Stimulated activated naive CD8-positive, alpha-beta T cell treated with anti-CD3 and anti-CD28 coated beads, Interleukin-15, Interleukin-2, amounts not matched to agents 100 U/mL and 50 U/mL, for 24 hours (primary cell): ENCODE results near the gene VOPP1.
"Not testable (repeated sequence)": the region's sequence is repeated elsewhere in the genome, so short reads cannot be mapped to it uniquely, and the experiment has no call there.

Experiments
- ATAC-seq: fragments of 150-1000 bp; cut with Tn5 transposase; one replicate; pipeline ENCODE4 v1.10.0; 2021
- DNase-seq: peaks from one replicate; pipeline ENCODE4 v3.0.0; 2021

Gene VOPP1

GRCh38 chr7:55582656-55583055 is 10.4 kb upstream of the VOPP1 start:
- ATAC-seq, DNase-seq: not testable (repeated sequence)

- ATAC-seq (no peak), DNase-seq (no peak)
Observed at GRCh38 chr7:55576753-55577152, 4.5 kb upstream of the VOPP1 start.

- no peak for ATAC-seq
- no peak for DNase-seq
Observed at GRCh38 chr7:55575733-55576132, 3.4 kb upstream of the VOPP1 start.

GRCh38 chr7:55575098-55575497 is 2.8 kb upstream of the VOPP1 start:
- ATAC-seq (no peak), DNase-seq (no peak)

- ATAC-seq (no peak), DNase-seq (no peak)
Observed at GRCh38 chr7:55574051-55574717, 1.9 kb upstream of the VOPP1 start.

- ATAC-seq = no peak
- no peak for DNase-seq
Observed at GRCh38 chr7:55573234-55573900, 1.1 kb upstream of the VOPP1 start.

- ATAC-seq = peak; percentile 25
- DNase-seq = peak; percentile 76
Observed at GRCh38 chr7:55571511-55572377, 558 bp downstream of the VOPP1 start.

GRCh38 chr7:55570939-55571338 is 1.4 kb downstream of the VOPP1 start:
- ATAC-seq (no peak), DNase-seq (no peak)

GRCh38 chr7:55570218-55570873 is 2.0 kb downstream of the VOPP1 start:
- DNase-seq = no peak
- ATAC-seq = peak; percentile 41

GRCh38 chr7:55569797-55570196 is 2.5 kb downstream of the VOPP1 start:
- DNase-seq (peak; percentile 62), ATAC-seq (peak; percentile 57)

GRCh38 chr7:55569269-55569663 is 3.0 kb downstream of the VOPP1 start:
- no peak for ATAC-seq

GRCh38 chr7:55568613-55569268 is 3.6 kb downstream of the VOPP1 start:
- DNase-seq = no peak
- no peak for ATAC-seq

More at GRCh38 chr7:55569269-55569663, 3.0 kb downstream of the VOPP1 start:
- DNase-seq = no peak

GRCh38 chr7:55567571-55567970 is 4.7 kb downstream of the VOPP1 start:
- ATAC-seq (no peak), DNase-seq (peak; percentile 31)

- no peak for DNase-seq
- no peak for ATAC-seq
Observed at GRCh38 chr7:55565681-55566080, 6.6 kb downstream of the VOPP1 start.

GRCh38 chr7:55563596-55564325 is 8.5 kb downstream of the VOPP1 start:
- ATAC-seq (no peak), DNase-seq (no peak)

GRCh38 chr7:55561690-55562089 is 10.6 kb downstream of the VOPP1 start:
- ATAC-seq (no peak), DNase-seq (no peak)

GRCh38 chr7:55558962-55559920 is 13.1 kb downstream of the VOPP1 start:
- no peak for ATAC-seq
- no peak for DNase-seq

GRCh38 chr7:55557666-55558188 is 14.6 kb downstream of the VOPP1 start:
- ATAC-seq = peak; percentile 92
- peak; percentile 40 for DNase-seq

- no peak for DNase-seq
- no peak for ATAC-seq
Observed at GRCh38 chr7:55556492-55556891, 15.8 kb downstream of the VOPP1 start.

GRCh38 chr7:55556031-55556430 is 16.3 kb downstream of the VOPP1 start:
- DNase-seq = no peak
- no peak for ATAC-seq
